ENCODE data around the gene CLTCL1.

CLTCL1 gene

GRCh38 chr22:19228179-19228578, 63.3 kb downstream of the CLTCL1 start:
- no peak for TF ChIP-seq CTCF (conservative IDR thresholded peaks at IDR 0.05; ENCODE audit: low read depth)
- CTCF ChIA-PET, result no interaction called here
- POLR2A ChIA-PET (ENCODE audit: low non-redundant PET), result no interaction called here
- no peak for DNase-seq (ENCODE audit: low spot score)
- H3K27ac ChIP-seq, result no peak overlapping the region

- CTCF ChIA-PET, result no interaction called here
- no peak for DNase-seq (ENCODE audit: low spot score)
- H3K27ac ChIP-seq, result no peak overlapping the region
- TF ChIP-seq CTCF (conservative IDR thresholded peaks at IDR 0.05; ENCODE audit: low read depth), result no peak
- POLR2A ChIA-PET (ENCODE audit: low non-redundant PET), result interaction anchor here (0.6 kb wide), 1 partner anchor 15 kb away, joined by 3 read pairs; no protein-coding TSS in a partner anchor
Observed at GRCh38 chr22:19226428-19226827, 65.1 kb downstream of the CLTCL1 start.

- DNase-seq (ENCODE audit: low spot score), result no peak
- no peak overlapping the region for H3K27ac ChIP-seq
- POLR2A ChIA-PET (ENCODE audit: low non-redundant PET), result no interaction called here
- TF ChIP-seq CTCF (conservative IDR thresholded peaks at IDR 0.05; ENCODE audit: low read depth), result no peak
- CTCF ChIA-PET, result no interaction called here
Observed at GRCh38 chr22:19225560-19225959, 66.0 kb downstream of the CLTCL1 start.

GRCh38 chr22:19224985-19225384, 66.5 kb downstream of the CLTCL1 start:
- H3K27ac ChIP-seq, result no peak overlapping the region
- CTCF ChIA-PET, result no interaction called here
- no peak for TF ChIP-seq CTCF (conservative IDR thresholded peaks at IDR 0.05; ENCODE audit: low read depth)
- POLR2A ChIA-PET (ENCODE audit: low non-redundant PET), result no interaction called here
- DNase-seq (ENCODE audit: low spot score), result no peak

- CTCF ChIA-PET, result no interaction called here
- TF ChIP-seq CTCF (conservative IDR thresholded peaks at IDR 0.05; ENCODE audit: low read depth), result no peak
- DNase-seq (ENCODE audit: low spot score), result no peak
- H3K27ac ChIP-seq, result no peak overlapping the region
- POLR2A ChIA-PET (ENCODE audit: low non-redundant PET), result no interaction called here
Observed at GRCh38 chr22:19224557-19224956, 67.0 kb downstream of the CLTCL1 start.

GRCh38 chr22:19223617-19224016, 67.9 kb downstream of the CLTCL1 start:
- H3K27ac ChIP-seq, result no peak overlapping the region
- POLR2A ChIA-PET (ENCODE audit: low non-redundant PET), result no interaction called here
- CTCF ChIA-PET, result interaction anchor here (0.5 kb wide), 1 partner anchor 26 kb away, joined by 7 read pairs; no protein-coding TSS in a partner anchor
- no peak for DNase-seq (ENCODE audit: low spot score)
- no peak for TF ChIP-seq CTCF (conservative IDR thresholded peaks at IDR 0.05; ENCODE audit: low read depth)

- POLR2A ChIA-PET (ENCODE audit: low non-redundant PET), result no interaction called here
- CTCF ChIA-PET, result no interaction called here
- H3K27ac ChIP-seq, result no peak overlapping the region
- DNase-seq (ENCODE audit: low spot score), result no peak
- TF ChIP-seq CTCF (conservative IDR thresholded peaks at IDR 0.05; ENCODE audit: low read depth), result no peak
Observed at GRCh38 chr22:19223110-19223509, 68.4 kb downstream of the CLTCL1 start.
